Stomach (tissue), 9 donors: ENCODE measurements around the gene GRIK2. TPM values are rescaled to one million over a fixed set of nuclear protein-coding genes. Genes with fewer than 3 reads are reported as not detected.

Source experiments
- DNase-seq, 2 donors: peaks; one replicate each; pipeline versions ENCODE4 v3.0.0 to v3.0.0-alpha.2; 2013 to 2019
- H3K27ac ChIP-seq, 5 donors: fragments of 200-600 bp in 4 of 5; sonication (generic) in 4 of 5; one replicate each; pipeline ENCODE4 v1.5.1; 2013 to 2019; ENCODE audit warnings: mild to moderate bottlenecking in 1 of 5, moderate library complexity in 1 of 5
- H3K27me3 ChIP-seq, 3 donors: fragments of 200-600 bp; sonication (generic); one replicate each; pipeline ENCODE4 v1.5.1; 2017 to 2019; ENCODE audit warnings: mixed run types in 1 of 3
- H3K36me3 ChIP-seq, 4 donors: fragments of 200-600 bp; sonication (generic); 1 replicate in 3 of 4; 2 replicates in 1 of 4; pipeline ENCODE4 v1.5.1; 2016 to 2019
- H3K4me1 ChIP-seq, 4 donors: fragments of 200-600 bp; sonication (generic); one replicate each; pipeline ENCODE4 v1.5.1; 2016 to 2019
- H3K4me3 ChIP-seq, 4 donors: fragments of 200-600 bp; sonication (generic) in 3 of 4; one replicate each; pipeline ENCODE4 v1.5.1; 2016 to 2019; ENCODE audit warnings: mild to moderate bottlenecking in 1 of 4
- H3K9me3 ChIP-seq, 4 donors: fragments of 200-600 bp; sonication (generic); one replicate each; pipeline ENCODE4 v1.5.1; 2016 to 2019
- EP300 ChIP-seq: sonication (generic); formaldehyde crosslinking; IDR thresholded peaks from one replicate; pipeline ENCODE4 v1.6.1; 2017; ENCODE audit warnings: antibody characterized with exemption
- POLR2A ChIP-seq, 4 donors: fragments of 450-650 bp; IDR thresholded peaks; one replicate each; pipeline ENCODE4 v1.6.1; 2016; ENCODE audit warnings: antibody characterized with exemption in 4 of 4, control low read depth in 2 of 4, mild to moderate bottlenecking in 1 of 4, moderate library complexity in 1 of 4
- POLR2AphosphoS5 ChIP-seq, 3 donors: sonication (generic); formaldehyde crosslinking; IDR thresholded peaks; one replicate each; pipeline ENCODE4 v1.6.1; 2016; ENCODE audit warnings: antibody characterized with exemption in 3 of 3
- WGBS, 5 donors: extraction: QIAGEN DNeasy Blood & Tissue Kit in 3 of 5; methylation state at CpG; one replicate each; pipeline versions ENCODE4 v1.1.5 to v1.1.7; 2013 to 2018; 5-methylcytosine and 5-hydroxymethylcytosine counted together
- intact Hi-C: fragments of 100-400 bp; cut with DNase I; formaldehyde crosslinking; loops from one replicate; pipeline ENCODE4 v1.15.1; 2023; ENCODE audit warnings: low total_unique reads
- polyA plus RNA-seq, 3 donors: library from polyadenylated mRNA; stranded (reverse); fragments of 200-250 nt; gene quantifications; one replicate each; pipeline ENCODE4 v1.2.3, GENCODE V29; 2013
- total RNA-seq, 5 donors: library from RNA; depleted of rRNA; stranded (reverse); fragments of >200 nt; gene quantifications; one replicate each; pipeline versions ENCODE4 v1.1.0 to v1.2.3, GENCODE V29; 2014 to 2016
- TF ChIP-seq, protein P1 (sequence below), 7 experiments: fragments of 450-650 bp in 4 of 7; fragments of 200-600 bp in 3 of 7; sonication (generic) in 3 of 7; IDR thresholded peaks; one replicate each; pipeline ENCODE4 v1.5.1; 2016 to 2019; ENCODE audit warnings: antibody characterized with exemption in 7 of 7, control low read depth in 2 of 7, mild to moderate bottlenecking in 1 of 7
- donor health status: healthy with polysubstance abuse.
- donor health status: Bipolar disorder and iron deficiency.
- donor health status: healthy.

GRIK2 gene
- total and polyA plus RNA-seq, 8 donors: 0.06 to 7.7 (median 0.50) TPM; not detected in 3

DNA sequence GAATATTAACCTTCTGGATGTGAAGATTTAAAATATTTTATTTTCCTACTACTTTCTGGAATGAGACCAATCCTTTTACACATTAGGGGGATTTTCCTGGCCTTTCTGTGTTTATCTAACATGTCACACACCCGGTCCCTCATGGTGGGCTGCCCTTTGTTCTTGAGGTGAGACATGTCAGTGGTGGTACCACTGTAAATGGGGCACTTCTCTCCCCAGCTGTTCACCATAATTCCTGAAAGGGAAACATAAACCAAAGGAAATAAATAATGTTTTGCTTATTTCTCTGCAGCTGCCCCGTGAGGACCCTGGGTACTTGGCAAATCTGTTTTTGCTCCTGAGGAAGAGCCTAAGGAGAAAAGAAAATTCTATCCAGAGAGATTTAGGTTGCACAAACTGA lies 41.1 kb downstream of the GRIK2 start:
- H3K27me3 ChIP-seq: no peaks in the 10 kb centered on the region
- H3K4me3 ChIP-seq: no peak overlapping the region
- TF ChIP-seq, protein P1, sequence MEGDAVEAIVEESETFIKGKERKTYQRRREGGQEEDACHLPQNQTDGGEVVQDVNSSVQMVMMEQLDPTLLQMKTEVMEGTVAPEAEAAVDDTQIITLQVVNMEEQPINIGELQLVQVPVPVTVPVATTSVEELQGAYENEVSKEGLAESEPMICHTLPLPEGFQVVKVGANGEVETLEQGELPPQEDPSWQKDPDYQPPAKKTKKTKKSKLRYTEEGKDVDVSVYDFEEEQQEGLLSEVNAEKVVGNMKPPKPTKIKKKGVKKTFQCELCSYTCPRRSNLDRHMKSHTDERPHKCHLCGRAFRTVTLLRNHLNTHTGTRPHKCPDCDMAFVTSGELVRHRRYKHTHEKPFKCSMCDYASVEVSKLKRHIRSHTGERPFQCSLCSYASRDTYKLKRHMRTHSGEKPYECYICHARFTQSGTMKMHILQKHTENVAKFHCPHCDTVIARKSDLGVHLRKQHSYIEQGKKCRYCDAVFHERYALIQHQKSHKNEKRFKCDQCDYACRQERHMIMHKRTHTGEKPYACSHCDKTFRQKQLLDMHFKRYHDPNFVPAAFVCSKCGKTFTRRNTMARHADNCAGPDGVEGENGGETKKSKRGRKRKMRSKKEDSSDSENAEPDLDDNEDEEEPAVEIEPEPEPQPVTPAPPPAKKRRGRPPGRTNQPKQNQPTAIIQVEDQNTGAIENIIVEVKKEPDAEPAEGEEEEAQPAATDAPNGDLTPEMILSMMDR (IDR thresholded peaks at IDR 0.05): no peak
- TF ChIP-seq EP300: no peak
- no peak for TF ChIP-seq POLR2AphosphoS5 (IDR thresholded peaks at IDR 0.05)
- TF ChIP-seq POLR2A (IDR thresholded peaks at IDR 0.05): no peak
- no peaks in the 10 kb centered on the region for H3K36me3 ChIP-seq
- H3K27ac ChIP-seq: no peak overlapping the region
- intact Hi-C loops: no loop called here
- no peaks in the 10 kb centered on the region for H3K9me3 ChIP-seq
- no peak for DNase-seq
- H3K4me1 ChIP-seq: no peaks in the 10 kb centered on the region
- WGBS, 5 donors: 24 to 33% (median 25%) methylated on average over 2 of the region's 2 CpGs

DNA sequence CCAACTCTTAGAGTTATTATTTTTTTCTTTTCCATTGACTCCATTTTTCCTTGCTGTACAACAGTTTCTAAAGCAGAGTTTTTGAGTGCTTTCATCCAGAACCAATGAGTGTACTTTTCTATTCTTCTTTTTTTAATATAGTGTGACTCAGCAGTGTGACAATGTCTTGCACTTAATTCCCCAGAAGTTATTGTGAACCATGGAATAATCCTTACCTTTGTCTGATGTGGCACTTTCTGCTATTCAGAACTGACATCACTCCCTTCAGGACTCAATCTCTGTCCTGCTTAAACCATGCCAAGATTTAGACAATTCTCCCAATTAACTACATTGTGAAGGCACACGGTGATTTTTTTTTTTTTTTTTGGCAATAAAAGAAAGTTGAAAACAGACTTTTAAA lies 41.5 kb downstream of the GRIK2 start:
- WGBS, 5 donors: 53 to 83% (median 77%) methylated on average over 1 of the region's 1 CpG
- no peaks in the 10 kb centered on the region for H3K4me1 ChIP-seq
- no peak overlapping the region for H3K4me3 ChIP-seq
- intact Hi-C loops: no loop called here
- no peak overlapping the region for H3K27ac ChIP-seq
- no peak for TF ChIP-seq POLR2A (IDR thresholded peaks at IDR 0.05)
- no peaks in the 10 kb centered on the region for H3K27me3 ChIP-seq
- H3K9me3 ChIP-seq: no peaks in the 10 kb centered on the region
- no peak for DNase-seq
- no peaks in the 10 kb centered on the region for H3K36me3 ChIP-seq

- Histone ChIP-seq H3K4me3 (no peak overlapping the region), H3K36me3 (no peaks in the 10 kb centered on the region), H3K9me3 (no peaks in the 10 kb centered on the region), H3K4me1 (no peaks in the 10 kb centered on the region), H3K27me3 (no peaks in the 10 kb centered on the region), H3K27ac (no peak overlapping the region)
- 83 to 96% (median 87%) methylated on average over 1 of the region's 1 CpG for WGBS, 5 donors
- intact Hi-C loops: no loop called here
- TF ChIP-seq POLR2A (IDR thresholded peaks at IDR 0.05) (no peak), POLR2AphosphoS5 (IDR thresholded peaks at IDR 0.05) (no peak)
- TF ChIP-seq, protein P1 (IDR thresholded peaks at IDR 0.05): no peak
- no peak for DNase-seq
Observed at GRCh38 chr6:101439790-101440189, 46.3 kb downstream of the GRIK2 start.

- Histone ChIP-seq H3K4me1 (no peaks in the 10 kb centered on the region), H3K9me3 (no peaks in the 10 kb centered on the region), H3K27me3 (no peaks in the 10 kb centered on the region), H3K36me3 (no peaks in the 10 kb centered on the region), H3K4me3 (no peak overlapping the region), H3K27ac (no peak overlapping the region)
- no peak for DNase-seq
- TF ChIP-seq, protein P1 (IDR thresholded peaks at IDR 0.05): no peak
- TF ChIP-seq POLR2AphosphoS5 (IDR thresholded peaks at IDR 0.05) (no peak), POLR2A (IDR thresholded peaks at IDR 0.05) (no peak), EP300 (no peak)
- intact Hi-C loops: no loop called here
Observed at GRCh38 chr6:101443315-101443714, 49.8 kb downstream of the GRIK2 start.

DNA sequence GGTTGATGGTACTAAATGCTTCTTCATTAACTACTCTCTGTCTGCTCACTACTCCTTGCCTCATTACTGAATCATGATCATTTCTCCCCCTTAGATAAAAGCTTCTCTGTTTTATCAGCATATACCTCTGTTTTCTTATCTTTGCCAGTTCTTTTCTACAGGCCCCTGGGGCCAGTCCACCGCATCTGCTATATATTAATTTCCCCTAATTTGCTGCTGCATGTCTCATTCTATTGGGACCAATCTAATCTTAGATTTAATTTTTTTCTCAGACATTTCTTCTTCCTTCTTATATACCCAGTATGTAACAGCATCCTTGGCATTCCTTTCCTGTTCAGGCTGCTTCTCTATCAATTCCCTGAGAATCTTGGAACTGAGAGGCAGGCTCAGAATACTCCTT lies 51.2 kb downstream of the GRIK2 start:
- Histone ChIP-seq H3K4me3 (no peak overlapping the region), H3K27ac (no peak overlapping the region), H3K36me3 (no peaks in the 10 kb centered on the region), H3K27me3 (no peaks in the 10 kb centered on the region), H3K9me3 (no peaks in the 10 kb centered on the region), H3K4me1 (no peaks in the 10 kb centered on the region)
- DNase-seq: no peak
- TF ChIP-seq POLR2A (IDR thresholded peaks at IDR 0.05) (no peak), EP300 (no peak), POLR2AphosphoS5 (IDR thresholded peaks at IDR 0.05) (no peak)
- TF ChIP-seq, protein P1 (IDR thresholded peaks at IDR 0.05): no peak
- 74 to 84% (median 79%) methylated on average over 1 of the region's 1 CpG for WGBS, 5 donors
- intact Hi-C loops: no loop called here
